Mucosa of rectum (tissue), 2 donors: ENCODE measurements around the gene KRT84.

Experiments
- H3K27ac ChIP-seq, 2 donors: one replicate each; pipeline ENCODE4 v1.7.0; 2013; ENCODE audit warnings: inconsistent platforms in 2 of 2, low read depth in 2 of 2, low read length in 2 of 2
- H3K27me3 ChIP-seq, 2 donors: one replicate each; pipeline ENCODE4 v1.7.0; 2013; ENCODE audit warnings: low read length in 2 of 2; ENCODE audit not compliant: control insufficient read depth in 2 of 2, insufficient read depth in 2 of 2
- H3K36me3 ChIP-seq, 2 donors: one replicate each; pipeline ENCODE4 v1.7.0; 2013; ENCODE audit warnings: low read length in 2 of 2; ENCODE audit not compliant: control insufficient read depth in 2 of 2, insufficient read depth in 2 of 2
- H3K4me1 ChIP-seq, 2 donors: one replicate each; pipeline ENCODE4 v1.7.0; 2013; ENCODE audit warnings: low read length in 2 of 2, mild to moderate bottlenecking in 1 of 2; ENCODE audit not compliant: control insufficient read depth in 2 of 2, insufficient read depth in 2 of 2
- H3K4me3 ChIP-seq, 2 donors: one replicate each; pipeline ENCODE4 v1.7.0; 2013; ENCODE audit warnings: low read length in 2 of 2
- H3K9ac ChIP-seq, 2 donors: one replicate each; pipeline ENCODE4 v1.7.0; 2013; ENCODE audit warnings: low read length in 2 of 2, low read depth in 1 of 2, mild to moderate bottlenecking in 1 of 2
- H3K9me3 ChIP-seq, 2 donors: one replicate each; pipeline ENCODE4 v1.7.0; 2013; ENCODE audit warnings: low read length in 2 of 2; ENCODE audit not compliant: control insufficient read depth in 2 of 2
- donor health status: healthy.
- donor health status: Normal muscosa, but diverticular disease.

The KRT84 gene

GRCh38 chr12:52362118-52362726 is 23.2 kb downstream of the KRT84 start:
- H3K36me3 ChIP-seq, result no peaks in the 10 kb centered on the region
- no peak overlapping the region for H3K9ac ChIP-seq
- no peak overlapping the region for H3K4me3 ChIP-seq
- H3K27ac ChIP-seq, result no peak overlapping the region
- H3K9me3 ChIP-seq, result no peaks in the 10 kb centered on the region
- H3K27me3 ChIP-seq, result no peaks in the 10 kb centered on the region
- no peaks in the 10 kb centered on the region for H3K4me1 ChIP-seq

GRCh38 chr12:52361553-52361952 is 23.9 kb downstream of the KRT84 start:
- no peaks in the 10 kb centered on the region for H3K4me1 ChIP-seq
- H3K27me3 ChIP-seq, result no peaks in the 10 kb centered on the region
- no peaks in the 10 kb centered on the region for H3K9me3 ChIP-seq
- H3K27ac ChIP-seq, result no peak overlapping the region
- no peaks in the 10 kb centered on the region for H3K36me3 ChIP-seq
- H3K4me3 ChIP-seq, result no peak overlapping the region
- no peak overlapping the region for H3K9ac ChIP-seq

- Histone ChIP-seq H3K27ac (no peak overlapping the region), H3K27me3 (no peaks in the 10 kb centered on the region), H3K4me1 (no peaks in the 10 kb centered on the region)
These were observed 24.7 kb downstream of the KRT84 start for GRCh38 chr12:52360663-52361271.

GRCh38 chr12:52360106-52360662 is 25.3 kb downstream of the KRT84 start:
- Histone ChIP-seq H3K27ac (no peak overlapping the region), H3K4me1 (no peaks in the 10 kb centered on the region), H3K36me3 (no peaks in the 10 kb centered on the region), H3K9ac (no peak overlapping the region), H3K27me3 (no peaks in the 10 kb centered on the region), H3K4me3 (no peak overlapping the region), H3K9me3 (no peaks in the 10 kb centered on the region)

More at GRCh38 chr12:52360663-52361271, 24.7 kb downstream of the KRT84 start:
- H3K4me3 ChIP-seq, result no peak overlapping the region
- H3K36me3 ChIP-seq, result no peaks in the 10 kb centered on the region
- H3K9ac ChIP-seq, result no peak overlapping the region
- H3K9me3 ChIP-seq, result no peaks in the 10 kb centered on the region

GRCh38 chr12:52359621-52360061 is 25.8 kb downstream of the KRT84 start:
- Histone ChIP-seq H3K9ac (no peak overlapping the region), H3K9me3 (no peaks in the 10 kb centered on the region), H3K36me3 (no peaks in the 10 kb centered on the region), H3K4me1 (no peaks in the 10 kb centered on the region), H3K4me3 (no peak overlapping the region), H3K27ac (no peak overlapping the region), H3K27me3 (peaks cover 0 to under 1% of the 10 kb centered on the region in 2 donors)

GRCh38 chr12:52358575-52359350 is 26.7 kb downstream of the KRT84 start:
- H3K9me3 ChIP-seq, result no peaks in the 10 kb centered on the region
- H3K9ac ChIP-seq, result no peak overlapping the region
- peaks cover 0 to 6% of the 10 kb centered on the region in 2 donors for H3K27me3 ChIP-seq
- H3K27ac ChIP-seq, result no peak overlapping the region
- no peaks in the 10 kb centered on the region for H3K36me3 ChIP-seq
- H3K4me1 ChIP-seq, result no peaks in the 10 kb centered on the region
- no peak overlapping the region for H3K4me3 ChIP-seq

GRCh38 chr12:52356762-52357580 is 28.5 kb downstream of the KRT84 start:
- H3K27ac ChIP-seq, result no peak overlapping the region
- no peak overlapping the region for H3K9ac ChIP-seq
- H3K9me3 ChIP-seq, result no peaks in the 10 kb centered on the region

GRCh38 chr12:52356031-52356761 is 29.3 kb downstream of the KRT84 start:
- no peaks in the 10 kb centered on the region for H3K4me1 ChIP-seq
- H3K27me3 ChIP-seq, result peaks cover 0 to 7% of the 10 kb centered on the region in 2 donors
- H3K9ac ChIP-seq, result no peak overlapping the region

More at GRCh38 chr12:52356762-52357580, 28.5 kb downstream of the KRT84 start:
- Histone ChIP-seq H3K36me3 (no peaks in the 10 kb centered on the region), H3K4me3 (no peak overlapping the region), H3K4me1 (no peaks in the 10 kb centered on the region), H3K27me3 (peaks cover 0 to 7% of the 10 kb centered on the region in 2 donors)

GRCh38 chr12:52355176-52355575 is 30.3 kb downstream of the KRT84 start:
- Histone ChIP-seq H3K27me3 (peaks cover 0 to 7% of the 10 kb centered on the region in 2 donors), H3K4me1 (no peaks in the 10 kb centered on the region)

More at GRCh38 chr12:52356031-52356761, 29.3 kb downstream of the KRT84 start:
- no peak overlapping the region for H3K4me3 ChIP-seq
- H3K9me3 ChIP-seq, result no peaks in the 10 kb centered on the region
- H3K36me3 ChIP-seq, result no peaks in the 10 kb centered on the region
- no peak overlapping the region for H3K27ac ChIP-seq

More at GRCh38 chr12:52355176-52355575, 30.3 kb downstream of the KRT84 start:
- no peak overlapping the region for H3K27ac ChIP-seq
- no peaks in the 10 kb centered on the region for H3K36me3 ChIP-seq
- H3K9me3 ChIP-seq, result no peaks in the 10 kb centered on the region
- H3K4me3 ChIP-seq, result no peak overlapping the region
- no peak overlapping the region for H3K9ac ChIP-seq
